HepG2 (cell line): ENCODE data around the gene HNF1B. TPM values are rescaled to one million over a fixed set of nuclear protein-coding genes. Genes with fewer than 3 reads are reported as not detected.

ENCODE experiments used
- ATAC-seq: fragments of 200-7000 bp; cut with Tn5 transposase; 3 replicates; pipeline ENCODE4 v1.9.1; 2020; ENCODE audit warnings: mild to moderate bottlenecking, moderate library complexity
- BruUV-seq: library from RNA; stranded (reverse); fragments of 400-500 nt; replicated peaks from 2 replicates; lab custom pipeline; 2021; lab: Mats Ljungman, UMichigan
- CTCF ChIA-PET: fragments of 300-600 bp; formaldehyde crosslinking; extraction: SDS; loops from one replicate; lab custom pipeline; 2021; ENCODE audit warnings: low total read pairs, inconsistent platforms, low intra/inter-chr PET ratio; lab: Yijun Ruan, JAX
- POLR2A ChIA-PET: fragments of 350-600 bp; sonication (Branson Sonifier 250); formaldehyde crosslinking; loops from one replicate; lab custom pipeline; 2020; ENCODE audit warnings: antibody characterized with exemption, inconsistent platforms; lab: Yijun Ruan, JAX
- DNase-seq: peaks from one replicate; pipeline ENCODE4 v3.0.0-alpha.2; 2015; ENCODE audit warnings: low spot score
- FAIRE-seq: peaks from 3 replicates; lab custom pipeline; 2011; peaks lifted over from hg19 to GRCh38; lab: Jason Lieb, UNC
- H2AFZ ChIP-seq: one replicate; pipeline ENCODE4 v1.6.1; 2011; ENCODE audit warnings: low read length, inconsistent platforms
- H3K27ac ChIP-seq: fragments of 300-600 bp; 3 replicates; pipeline ENCODE4 v1.8.0; 2011; ENCODE audit warnings: mixed run types, mild to moderate bottlenecking, mixed read lengths, low read length, inconsistent platforms; ENCODE audit not compliant: insufficient read depth; ENCODE audit errors: extremely low read length
- H3K27me3 ChIP-seq, 2 experiments: fragments of 200-600 bp in 1 of 2; 2 replicates in 1 of 2; 3 replicates in 1 of 2; pipeline versions ENCODE4 v1.6.0 to v1.8.0; 2011; ENCODE audit warnings: low read length in 2 of 2, mild to moderate bottlenecking in 2 of 2, moderate library complexity in 2 of 2, inconsistent platforms in 1 of 2; ENCODE audit not compliant: insufficient read depth in 2 of 2, control insufficient read depth in 1 of 2
- H3K36me3 ChIP-seq, 2 experiments: fragments of 200-600 bp in 1 of 2; replicated peaks in 1 of 2; 2 replicates in 1 of 2; 3 replicates in 1 of 2; pipeline versions ENCODE4 v1.5.1 to v1.8.0; 2011; ENCODE audit warnings: low read length in 2 of 2, inconsistent platforms in 1 of 2; ENCODE audit not compliant: insufficient read depth in 2 of 2, control insufficient read depth in 1 of 2
- H3K4me1 ChIP-seq: 2 replicates; pipeline ENCODE4 v1.5.1; 2012; ENCODE audit warnings: low read length, inconsistent platforms; ENCODE audit not compliant: insufficient read depth
- H3K4me2 ChIP-seq: 2 replicates; pipeline ENCODE4 v1.6.0; 2011; ENCODE audit warnings: low read depth, low read length, inconsistent platforms
- H3K4me3 ChIP-seq, 3 experiments: fragments of 200-600 bp in 1 of 3; sonication (generic), shearing (Covaris generic) in 1 of 3; replicated peaks in 1 of 3; 2 replicates each; pipeline ENCODE4 v1.5.1; 2011 to 2016; ENCODE audit warnings: low read length in 3 of 3, inconsistent platforms in 2 of 3, low read depth in 2 of 3, mild to moderate bottlenecking in 2 of 3, control low read depth in 1 of 3, mixed read lengths in 1 of 3; ENCODE audit not compliant: insufficient read depth in 1 of 3
- H3K79me2 ChIP-seq: one replicate; pipeline ENCODE4 v1.6.1; 2011; ENCODE audit warnings: low read length, inconsistent platforms; ENCODE audit not compliant: insufficient read depth
- H3K9ac ChIP-seq: 2 replicates; pipeline ENCODE4 v1.6.0; 2011; ENCODE audit warnings: mild to moderate bottlenecking, low read depth, low read length, inconsistent platforms; ENCODE audit not compliant: insufficient read depth
- H3K9me3 ChIP-seq: 2 replicates; pipeline ENCODE4 v1.5.1; 2012; ENCODE audit warnings: mild to moderate bottlenecking, low read length
- H4K20me1 ChIP-seq: 2 replicates; pipeline ENCODE4 v1.6.0; 2011; ENCODE audit warnings: inconsistent platforms, mild to moderate bottlenecking, low read length, moderate library complexity; ENCODE audit not compliant: insufficient read depth
- ATF2 ChIP-seq: sonication (generic); formaldehyde crosslinking; IDR thresholded peaks from 2 replicates; pipeline ENCODE4 v1.4.0; 2020; ENCODE audit warnings: missing genetic modification reagents
- CCDC6 ChIP-seq: sonication (generic); formaldehyde crosslinking; IDR thresholded peaks from 2 replicates; pipeline ENCODE4 v1.8.1; 2022; ENCODE audit warnings: mild to moderate bottlenecking, missing genetic modification reagents, moderate library complexity
- ETV5 ChIP-seq: IDR thresholded peaks from 2 replicates; pipeline ENCODE4 v1.6.1; 2018; ENCODE audit warnings: missing biosample characterization, missing genetic modification reagents, inconsistent platforms, borderline replicate concordance
- HMGXB4 ChIP-seq, 2 experiments: sonication (generic) in 1 of 2; formaldehyde crosslinking in 1 of 2; IDR thresholded peaks; 2 replicates each; pipeline versions ENCODE4 v1.4.0 to v1.6.1; 2018 to 2020; ENCODE audit warnings: missing genetic modification reagents in 2 of 2, borderline replicate concordance in 1 of 2, low read depth in 1 of 2, mild to moderate bottlenecking in 1 of 2, missing biosample characterization in 1 of 2
- HNF4A ChIP-seq: sonication (generic); formaldehyde crosslinking; IDR thresholded peaks from 2 replicates; pipeline ENCODE4 v1.4.0; 2020; ENCODE audit warnings: missing genetic modification reagents
- JUNB ChIP-seq: sonication (generic); formaldehyde crosslinking; IDR thresholded peaks from 2 replicates; pipeline ENCODE4 v1.8.0; 2022; ENCODE audit warnings: missing genetic modification reagents, mild to moderate bottlenecking, borderline replicate concordance
- MEF2D ChIP-seq: sonication (generic); formaldehyde crosslinking; IDR thresholded peaks from 2 replicates; pipeline ENCODE4 v1.5.1; 2020; ENCODE audit warnings: mild to moderate bottlenecking, missing genetic modification reagents
- MIXL1 ChIP-seq: IDR thresholded peaks from 2 replicates; pipeline ENCODE4 v1.6.1; 2016
- NR2C2 ChIP-seq: sonication (generic); formaldehyde crosslinking; IDR thresholded peaks from 2 replicates; pipeline ENCODE4 v1.4.0; 2020; ENCODE audit warnings: missing genetic modification reagents, mild to moderate bottlenecking, moderate library complexity, borderline replicate concordance
- RARA ChIP-seq: IDR thresholded peaks from 2 replicates; pipeline ENCODE4 v1.6.1; 2016; ENCODE audit warnings: missing genetic modification reagents, missing compliant biosample characterization
- TEAD3 ChIP-seq: optimal IDR thresholded peaks from 2 replicates; pipeline ENCODE3; 2016; ENCODE audit warnings: borderline replicate concordance
- THRA ChIP-seq: sonication (generic); formaldehyde crosslinking; IDR thresholded peaks from 2 replicates; pipeline ENCODE4 v1.4.0; 2020; ENCODE audit warnings: missing genetic modification reagents, borderline replicate concordance
- TRIM24 ChIP-seq: sonication (generic); formaldehyde crosslinking; IDR thresholded peaks from 2 replicates; pipeline ENCODE4 v1.8.0; 2022; ENCODE audit warnings: mild to moderate bottlenecking, missing genetic modification reagents
- ZBTB20 ChIP-seq: sonication (generic); formaldehyde crosslinking; IDR thresholded peaks from 2 replicates; pipeline ENCODE4 v1.8.1; 2023; ENCODE audit warnings: missing genetic modification reagents, low read depth, mild to moderate bottlenecking, borderline replicate concordance
- ZFX ChIP-seq: sonication (generic); formaldehyde crosslinking; IDR thresholded peaks from 2 replicates; pipeline ENCODE4 v1.4.0; 2020; ENCODE audit warnings: mild to moderate bottlenecking, low read depth, missing genetic modification reagents, moderate library complexity
- ZMYM2 ChIP-seq: sonication (generic); formaldehyde crosslinking; IDR thresholded peaks from 2 replicates; pipeline ENCODE4 v1.8.0; 2022; ENCODE audit warnings: mild to moderate bottlenecking, missing genetic modification reagents
- ZNF30 ChIP-seq: sonication (generic); formaldehyde crosslinking; IDR thresholded peaks from 2 replicates; pipeline ENCODE4 v1.5.0; 2020; ENCODE audit warnings: mild to moderate bottlenecking, missing genetic modification reagents
- ZNF326 ChIP-seq: sonication (generic); formaldehyde crosslinking; IDR thresholded peaks from 2 replicates; pipeline ENCODE4 v1.4.0; 2020; ENCODE audit warnings: missing genetic modification reagents, borderline replicate concordance
- ZNF737 ChIP-seq: sonication (generic); formaldehyde crosslinking; IDR thresholded peaks from 2 replicates; pipeline ENCODE4 v1.5.0; 2020; ENCODE audit warnings: missing genetic modification reagents, mild to moderate bottlenecking, borderline replicate concordance
- WGBS: methylation state at CpG from one replicate; pipeline ENCODE4 v1.1.6; 2017; ENCODE audit warnings: low lambda C conversion rate; 5-methylcytosine and 5-hydroxymethylcytosine counted together
- in situ Hi-C: cut with HindIII; loops from 2 replicates; pipeline ENCODE4 v1.10.0; 2017; ENCODE audit warnings: low pct_unique_long_range_greater_than_20kb; ENCODE audit not compliant: extremely low pct_ligation_motif_present
- intact Hi-C: fragments of 100-400 bp; cut with micrococcal nuclease; formaldehyde crosslinking; loops from one replicate; pipeline ENCODE4 v1.10.0; 2022; ENCODE audit not compliant: unreplicated experiment
- polyA plus RNA-seq, 8 experiments: library from polyadenylated mRNA; depleted of rRNA in 3 of 8; stranded (reverse) in 7 of 8; unstranded in 1 of 8; fragments of >200 nt; fragmentation: Illumina TruSeq in 4 of 8; extraction: Trizol in 4 of 8; gene quantifications; 2 replicates each; pipeline versions ENCODE4 v1.2.1 to v1.2.3, GENCODE V29; 2011 to 2016; ENCODE audit warnings: low read depth in 4 of 8, missing spikeins in 1 of 8, mixed read lengths in 1 of 8; ENCODE audit not compliant: insufficient read depth in 1 of 8
- total RNA-seq, 5 experiments: library from RNA; depleted of rRNA; stranded (reverse); fragments of >200 nt; fragmentation: Illumina TruSeq; extraction: Trizol; gene quantifications; 2 replicates each; pipeline ENCODE4 v1.2.3, GENCODE V29; 2016; ENCODE audit warnings: low read depth in 1 of 5

The HNF1B gene
- total and polyA plus RNA-seq, 2 of the 13 experiments (the other 11 are each of a cell fraction or from before 2014, with no cell fraction given) = 1.9 to 5.3 TPM

- H2AFZ ChIP-seq = no peak overlapping the region
- in situ Hi-C loops = no loop called here
- H3K27me3 ChIP-seq = peaks cover 0 to 4% of the 10 kb centered on the region in 2 experiments; a peak in 3 of 5 replicates
- 0 out of 2 replicates have a peak, but pooled peaks have one; percentile 26 for TF ChIP-seq ZFX
- TF ChIP-seq ATF2 = no peak
- TF ChIP-seq ETV5 (CRISPR knock-in tag) = 0 out of 2 replicates have a peak, but pooled peaks have one; percentile 8
- no peak for TF ChIP-seq ZNF30 (CRISPR knock-in tag)
- 0 out of 2 replicates have a peak, but pooled peaks have one; percentile 28 for TF ChIP-seq NR2C2
- no peak for TF ChIP-seq ZNF326 (CRISPR knock-in tag)
- TF ChIP-seq HMGXB4 (CRISPR knock-in tag; IDR thresholded peaks at IDR 0.05; ENCODE audit: borderline replicate concordance in 1 of 2, low read depth in 1 of 2) = peak in 1 of 2 experiments; percentile 50; a peak in 1 of 4 replicates
- no peak for TF ChIP-seq JUNB (CRISPR knock-in tag)
- 0 out of 2 replicates have a peak, but pooled peaks have one; percentile 27 for TF ChIP-seq THRA (CRISPR knock-in tag)
- peak; percentile 60 for TF ChIP-seq TEAD3
- TF ChIP-seq RARA (CRISPR knock-in tag) = no peak
- no peak for TF ChIP-seq ZNF737 (CRISPR knock-in tag)
- TF ChIP-seq ZBTB20 (CRISPR knock-in tag) = no peak
- 0 out of 2 replicates have a peak, but pooled peaks have one; percentile 43 for TF ChIP-seq MIXL1
- TF ChIP-seq CCDC6 (CRISPR knock-in tag) = no peak
- no peak for TF ChIP-seq TRIM24 (CRISPR knock-in tag)
- no peak for TF ChIP-seq MEF2D (CRISPR knock-in tag)
- no peak for TF ChIP-seq ZMYM2 (CRISPR knock-in tag)
- TF ChIP-seq HNF4A (CRISPR knock-in tag) = no peak
Measured at GRCh38 chr17:37770631-37771518, 26.0 kb upstream of the HNF1B start.

More at GRCh38 chr17:37770631-37771518, 26.0 kb upstream of the HNF1B start:
- intact Hi-C loops = loop anchor here (1.0 to 10.0 kb wide), 3 partner anchors 70 to 246 kb away; no protein-coding TSS in a partner anchor
- Histone ChIP-seq H3K9ac (no peak overlapping the region), H3K79me2 (no peaks in the 10 kb centered on the region), H3K4me1 (peaks cover 54% of the 10 kb centered on the region), H3K27ac (no peak overlapping the region), H3K9me3 (0 out of 2 replicates have a peak, but pooled peaks cover 7% of the 10 kb centered on the region), H3K36me3 (no peaks in the 10 kb centered on the region), H4K20me1 (no peaks in the 10 kb centered on the region), H3K4me2 (no peak overlapping the region), H3K4me3 (no peak overlapping the region)
- POLR2A ChIA-PET = interaction anchor here (1.1 to 2.7 kb wide), 5 partner anchors 25 to 162 kb away, joined by 6 to 12 read pairs (median 11); partner anchors contain the start of genes HNF1B and SYNRG
- DNase-seq (peak; percentile 61), ATAC-seq (peak; percentile 81), FAIRE-seq (no peak)
- CTCF ChIA-PET = interaction anchor here (1.1 to 1.8 kb wide), 3 partner anchors 69 to 120 kb away, joined by 3 to 16 read pairs (median 9); no protein-coding TSS in a partner anchor
- WGBS = 25% methylated on average over 17 of the region's 17 CpGs
- no TSS peak for BruUV-seq
